GM06990 (cell line): ENCODE results near the gene ZFR.

Experiments
- DNase-seq: peaks from one replicate; pipeline ENCODE4 v3.0.0-alpha.2; 2011; ENCODE audit not compliant: insufficient read length; ENCODE audit errors: extremely low read depth
- H3K27me3 ChIP-seq: replicated peaks from 2 replicates; pipeline ENCODE4 v1.6.0; 2011; ENCODE audit warnings: low read length; ENCODE audit not compliant: control insufficient read depth, insufficient read depth
- H3K36me3 ChIP-seq: 2 replicates; pipeline ENCODE4 v1.5.1; 2011; ENCODE audit warnings: low read length; ENCODE audit not compliant: control insufficient read depth, insufficient read depth
- H3K4me3 ChIP-seq: replicated peaks from 2 replicates; pipeline ENCODE4 v1.5.1; 2011; ENCODE audit warnings: low read depth, mild to moderate bottlenecking, control low read depth, low read length
- TF ChIP-seq, protein P1 (sequence below): IDR thresholded peaks from 2 replicates; pipeline ENCODE4 v1.5.1; 2011; ENCODE audit warnings: low read length, control low read depth, mild to moderate bottlenecking, inconsistent platforms; ENCODE audit not compliant: insufficient read depth, poor library complexity, severe bottlenecking

Gene ZFR

GRCh38 chr5:32428426-32428825, 16.1 kb downstream of the ZFR start:
- H3K27me3 ChIP-seq = no peaks in the 10 kb centered on the region
- TF ChIP-seq, protein P1, sequence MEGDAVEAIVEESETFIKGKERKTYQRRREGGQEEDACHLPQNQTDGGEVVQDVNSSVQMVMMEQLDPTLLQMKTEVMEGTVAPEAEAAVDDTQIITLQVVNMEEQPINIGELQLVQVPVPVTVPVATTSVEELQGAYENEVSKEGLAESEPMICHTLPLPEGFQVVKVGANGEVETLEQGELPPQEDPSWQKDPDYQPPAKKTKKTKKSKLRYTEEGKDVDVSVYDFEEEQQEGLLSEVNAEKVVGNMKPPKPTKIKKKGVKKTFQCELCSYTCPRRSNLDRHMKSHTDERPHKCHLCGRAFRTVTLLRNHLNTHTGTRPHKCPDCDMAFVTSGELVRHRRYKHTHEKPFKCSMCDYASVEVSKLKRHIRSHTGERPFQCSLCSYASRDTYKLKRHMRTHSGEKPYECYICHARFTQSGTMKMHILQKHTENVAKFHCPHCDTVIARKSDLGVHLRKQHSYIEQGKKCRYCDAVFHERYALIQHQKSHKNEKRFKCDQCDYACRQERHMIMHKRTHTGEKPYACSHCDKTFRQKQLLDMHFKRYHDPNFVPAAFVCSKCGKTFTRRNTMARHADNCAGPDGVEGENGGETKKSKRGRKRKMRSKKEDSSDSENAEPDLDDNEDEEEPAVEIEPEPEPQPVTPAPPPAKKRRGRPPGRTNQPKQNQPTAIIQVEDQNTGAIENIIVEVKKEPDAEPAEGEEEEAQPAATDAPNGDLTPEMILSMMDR = no peak
- H3K4me3 ChIP-seq = no peak overlapping the region
- no peak for DNase-seq
- no peaks in the 10 kb centered on the region; the same call in 1 of the 2 replicates for H3K36me3 ChIP-seq

DNA sequence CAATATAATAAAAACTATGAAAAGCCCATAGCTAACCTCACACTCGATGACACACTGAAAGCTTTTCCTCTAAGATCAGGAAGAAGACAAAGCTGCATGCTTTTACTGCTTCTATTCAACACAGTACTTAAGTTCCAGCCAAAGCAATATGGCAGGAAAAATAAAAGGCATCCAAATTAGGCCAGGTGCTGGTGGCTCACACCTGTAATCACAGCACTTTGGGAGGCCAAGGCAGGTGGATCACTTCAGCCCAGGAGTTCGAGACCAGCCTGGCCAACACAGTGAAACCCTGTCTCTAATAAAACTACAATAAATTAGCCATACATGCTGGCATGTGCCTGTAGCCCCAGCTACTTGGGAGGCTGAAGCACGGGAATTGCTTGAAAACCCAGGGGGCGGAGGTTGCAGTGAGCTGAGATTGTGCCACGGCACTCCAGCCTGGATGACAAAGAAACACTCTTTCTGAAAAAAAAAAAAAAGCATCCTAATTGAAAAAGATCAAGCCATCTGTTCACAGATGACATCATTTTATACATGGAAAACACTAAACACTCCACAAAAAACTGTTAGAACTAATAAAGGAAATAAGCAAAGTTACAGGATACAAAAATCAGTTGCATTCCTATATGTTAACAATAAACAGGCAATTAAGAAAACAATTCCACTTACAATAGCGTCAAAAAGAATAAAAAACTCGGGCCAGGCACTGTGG, 17.9 kb downstream of the ZFR start:
- Histone ChIP-seq H3K27me3 (no peaks in the 10 kb centered on the region), H3K4me3 (no peak overlapping the region), H3K36me3 (no peaks in the 10 kb centered on the region; the same call in 1 of the 2 replicates)
- DNase-seq = no peak
- TF ChIP-seq, protein P1 = no peak

DNA sequence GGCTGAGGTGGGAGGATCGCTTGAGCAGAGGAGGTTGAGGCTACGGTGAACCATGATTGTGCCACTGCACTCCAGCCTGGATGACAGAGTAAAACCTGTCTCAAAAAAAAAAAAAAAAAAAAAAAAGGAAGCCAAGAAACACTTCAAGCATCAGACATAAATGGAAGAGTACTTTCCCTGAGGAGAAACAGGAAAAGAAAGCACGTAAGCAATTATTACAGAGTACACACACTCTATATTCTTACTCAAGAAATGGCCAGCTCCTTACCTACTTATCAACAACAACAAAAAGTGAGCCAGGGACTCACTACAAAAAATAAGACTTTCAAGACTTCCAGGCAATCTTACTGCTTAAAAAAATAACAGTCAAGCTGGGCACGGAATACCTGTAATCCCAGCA, 21.8 kb downstream of the ZFR start:
- Histone ChIP-seq H3K27me3 (no peaks in the 10 kb centered on the region), H3K36me3 (peaks cover 4% of the 10 kb centered on the region), H3K4me3 (no peak overlapping the region)
- no peak for DNase-seq
- TF ChIP-seq, protein P1 = no peak

DNA sequence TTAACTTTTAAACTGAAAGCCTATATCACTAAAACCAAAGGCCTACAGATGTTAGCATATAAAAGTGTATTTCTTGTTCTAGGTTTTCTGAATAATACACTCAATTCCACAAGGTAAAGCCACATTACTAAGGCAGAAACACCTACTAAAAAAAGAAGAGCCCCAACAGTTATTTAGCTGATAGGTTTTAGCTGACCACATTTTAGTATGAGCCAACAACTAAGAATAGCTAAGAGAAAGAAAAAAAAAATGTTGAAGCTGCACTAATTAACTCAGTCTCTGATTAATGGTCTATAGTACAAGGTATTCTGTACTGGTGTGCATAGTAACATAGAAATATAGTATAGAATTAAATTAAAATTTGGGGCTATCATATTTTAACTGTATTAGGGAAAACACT, 23.5 kb downstream of the ZFR start:
- Histone ChIP-seq H3K4me3 (no peak overlapping the region), H3K36me3 (peaks cover 4% of the 10 kb centered on the region), H3K27me3 (no peaks in the 10 kb centered on the region)
- no peak for DNase-seq
- TF ChIP-seq, protein P1 = no peak

GRCh38 chr5:32420506-32420905, 24.0 kb downstream of the ZFR start:
- H3K36me3 ChIP-seq = peaks cover 4% of the 10 kb centered on the region
- no peaks in the 10 kb centered on the region for H3K27me3 ChIP-seq
- DNase-seq = no peak
- H3K4me3 ChIP-seq = no peak overlapping the region
- TF ChIP-seq, protein P1 = no peak

DNA sequence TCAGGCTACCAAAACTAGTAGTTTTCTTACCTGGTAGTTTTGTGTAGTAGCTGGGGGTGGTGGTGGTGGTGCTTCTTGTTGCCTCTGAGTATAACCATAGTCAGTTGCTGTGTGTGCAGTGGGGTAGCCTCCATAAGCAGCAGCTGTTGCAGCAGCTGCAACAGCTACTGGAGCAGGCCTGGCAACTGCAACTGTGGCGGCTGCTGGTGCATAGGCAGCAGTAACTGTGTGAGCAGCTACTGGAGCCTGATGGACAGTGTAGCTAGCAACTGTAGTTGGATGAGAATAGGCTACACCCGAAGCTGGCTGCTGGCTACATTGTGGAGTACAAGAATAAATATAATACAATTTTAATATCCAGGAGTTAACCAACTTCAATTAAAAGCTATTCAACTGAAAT, 24.7 kb downstream of the ZFR start:
- Histone ChIP-seq H3K27me3 (no peaks in the 10 kb centered on the region), H3K4me3 (no peak overlapping the region), H3K36me3 (peaks cover 4% of the 10 kb centered on the region)
- DNase-seq = no peak
- TF ChIP-seq, protein P1 = no peak
